ENCODE data around the gene CLEC1A. TPM values are rescaled to one million over a fixed set of nuclear protein-coding genes. Genes with fewer than 3 reads are reported as not detected.
"Not testable (repeated sequence)": the region's sequence is repeated elsewhere in the genome, so short reads cannot be mapped to it uniquely, and the experiment has no call there.

Gene CLEC1A
- total and polyA plus RNA-seq, 2 experiments from 2014 or later, result not detected

GRCh38 chr12:10027311-10027710, 71.5 kb downstream of the CLEC1A start:
- Histone ChIP-seq H4K20me1 (ENCODE audit: insufficient read depth) (no peaks in the 10 kb centered on the region), H3K27ac (peak overlapping the region; percentile 87), H3K79me2 (ENCODE audit: insufficient read depth) (no peaks in the 10 kb centered on the region), H3K4me2 (ENCODE audit: unreplicated experiment) (peak overlapping the region; percentile 51), H2AFZ (peak overlapping the region; percentile 78), H3K27me3 (replicated peaks; ENCODE audit: insufficient read depth) (no peaks in the 10 kb centered on the region), H3K9ac (peak overlapping the region; percentile 64), H3K4me1 (ENCODE audit: insufficient read depth) (peaks cover 23% of the 10 kb centered on the region), H3K9me3 (ENCODE audit: low read depth) (no peaks in the 10 kb centered on the region), H3F3A (ENCODE audit: insufficient read depth) (peaks cover 13% of the 10 kb centered on the region), H3K36me3 (ENCODE audit: low read depth) (no peaks in the 10 kb centered on the region), H3K4me3 (no peak overlapping the region), H3K9me2 (ENCODE audit: insufficient read depth) (no peaks in the 10 kb centered on the region)
- in situ Hi-C loops (cut with MboI), result no loop called here
- TF ChIP-seq EZH2phosphoT487 (IDR thresholded peaks at IDR 0.05; ENCODE audit: insufficient read depth, low read depth) (no peak), EZH2 (IDR thresholded peaks at IDR 0.05; ENCODE audit: insufficient read depth, poor library complexity, severe bottlenecking) (no peak)
- WGBS, 2 experiments (ENCODE audit: low coverage in 1 of 2, low lambda C conversion rate in 2 of 2, missing lambda C conversion rate in 2 of 2), result 57 to 74% methylated on average over 3 of the region's 3 CpGs
- peak; percentile 52 for DNase-seq

GRCh38 chr12:10026666-10027065, 72.1 kb downstream of the CLEC1A start:
- H3K9me2 ChIP-seq (ENCODE audit: insufficient read depth); DNase-seq; H3K36me3 ChIP-seq (ENCODE audit: low read depth); H3K9me3 ChIP-seq (ENCODE audit: low read depth); in situ Hi-C loops (cut with MboI); H4K20me1 ChIP-seq (ENCODE audit: insufficient read depth); H3K9ac ChIP-seq; H3F3A ChIP-seq (ENCODE audit: insufficient read depth); H3K79me2 ChIP-seq (ENCODE audit: insufficient read depth); H3K27me3 ChIP-seq (replicated peaks; ENCODE audit: insufficient read depth); H3K4me3 ChIP-seq: not testable (repeated sequence)
- H2AFZ ChIP-seq, result 0 out of 2 replicates have a peak overlapping the region, but pooled peaks have one; percentile 78
- peaks cover 23% of the 10 kb centered on the region for H3K4me1 ChIP-seq (ENCODE audit: insufficient read depth)
- WGBS, 2 experiments (ENCODE audit: low coverage in 1 of 2, low lambda C conversion rate in 2 of 2, missing lambda C conversion rate in 2 of 2), result 71 to 78% methylated on average over 4 of the region's 4 CpGs
- peak overlapping the region; percentile 51 for H3K4me2 ChIP-seq (ENCODE audit: unreplicated experiment)
- H3K27ac ChIP-seq, result peak overlapping the region; percentile 87

- Histone ChIP-seq H3K27ac (no peak overlapping the region), H3K9me3 (ENCODE audit: low read depth) (no peaks in the 10 kb centered on the region), H3K4me3 (no peak overlapping the region), H3K36me3 (ENCODE audit: low read depth) (no peaks in the 10 kb centered on the region), H3F3A (ENCODE audit: insufficient read depth) (no peaks in the 10 kb centered on the region; the same call in 1 of the 2 replicates), H3K9ac (no peak overlapping the region), H3K79me2 (ENCODE audit: insufficient read depth) (no peaks in the 10 kb centered on the region), H3K9me2 (ENCODE audit: insufficient read depth) (no peaks in the 10 kb centered on the region), H2AFZ (no peak overlapping the region), H3K27me3 (replicated peaks; ENCODE audit: insufficient read depth) (no peaks in the 10 kb centered on the region), H3K4me1 (ENCODE audit: insufficient read depth) (peaks cover 13% of the 10 kb centered on the region), H3K4me2 (ENCODE audit: unreplicated experiment) (no peak overlapping the region), H4K20me1 (ENCODE audit: insufficient read depth) (no peaks in the 10 kb centered on the region)
- TF ChIP-seq EZH2 (IDR thresholded peaks at IDR 0.05; ENCODE audit: insufficient read depth, poor library complexity, severe bottlenecking), result no peak
- TF ChIP-seq EZH2phosphoT487 (IDR thresholded peaks at IDR 0.05; ENCODE audit: insufficient read depth, low read depth), result no peak
- 81 to 84% methylated on average over 3 of the region's 3 CpGs for WGBS, 2 experiments (ENCODE audit: low coverage in 1 of 2, low lambda C conversion rate in 2 of 2, missing lambda C conversion rate in 2 of 2)
- in situ Hi-C loops (cut with MboI), result no loop called here
- no peak for DNase-seq
These were observed 73.5 kb downstream of the CLEC1A start for GRCh38 chr12:10025236-10025635.

DNA sequence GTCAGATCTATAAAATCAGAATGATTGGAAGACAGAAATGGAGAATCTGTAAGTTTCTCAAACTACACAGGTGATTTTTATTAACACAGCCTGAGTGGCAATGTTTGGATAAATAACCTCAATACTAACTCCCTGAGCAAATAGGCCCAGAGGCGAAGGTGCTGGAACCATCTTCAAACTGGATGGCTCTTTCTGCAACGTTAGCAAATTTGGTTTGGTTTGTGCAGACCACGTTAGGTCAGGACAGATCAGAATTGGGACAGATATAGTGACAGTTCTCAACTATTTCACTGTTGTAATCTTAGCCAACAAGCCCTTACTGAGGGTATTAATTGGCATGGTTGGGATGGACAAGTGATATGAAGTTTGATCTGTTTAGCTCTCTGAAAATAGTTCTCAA, 77.4 kb downstream of the CLEC1A start:
- Histone ChIP-seq H3K36me3 (ENCODE audit: low read depth) (no peaks in the 10 kb centered on the region), H3F3A (ENCODE audit: insufficient read depth) (no peaks in the 10 kb centered on the region), H3K9ac (no peak overlapping the region), H3K27me3 (replicated peaks; ENCODE audit: insufficient read depth) (no peaks in the 10 kb centered on the region), H3K9me2 (ENCODE audit: insufficient read depth) (no peaks in the 10 kb centered on the region), H3K9me3 (ENCODE audit: low read depth) (no peaks in the 10 kb centered on the region), H3K27ac (no peak overlapping the region), H3K4me2 (ENCODE audit: unreplicated experiment) (no peak overlapping the region), H3K4me1 (ENCODE audit: insufficient read depth) (peaks cover 9% of the 10 kb centered on the region), H3K79me2 (ENCODE audit: insufficient read depth) (no peaks in the 10 kb centered on the region), H2AFZ (no peak overlapping the region), H4K20me1 (ENCODE audit: insufficient read depth) (no peaks in the 10 kb centered on the region), H3K4me3 (no peak overlapping the region)
- TF ChIP-seq EZH2phosphoT487 (IDR thresholded peaks at IDR 0.05; ENCODE audit: insufficient read depth, low read depth) (no peak), EZH2 (IDR thresholded peaks at IDR 0.05; ENCODE audit: insufficient read depth, poor library complexity, severe bottlenecking) (no peak)
- whole genome bisulfite sequencing, 2 experiments (ENCODE audit: low coverage in 1 of 2, low lambda C conversion rate in 2 of 2, missing lambda C conversion rate in 2 of 2), result 43 to 49% methylated on average over 3 of the region's 3 CpGs
- no peak for DNase-seq
- in situ Hi-C loops (cut with MboI), result no loop called here

Other genes with a start within 250 kb of the CLEC1A start
- 6.2 and 7.2 TPM in 2 replicates for gene CLEC2B, start 229.6 kb downstream of the CLEC1A start, total RNA-seq (2014; rRNA removed; shearing (Covaris generic))
- 11.7 and 12.2 TPM in 2 replicates for gene CLEC2B, start 229.6 kb downstream of the CLEC1A start, polyA plus RNA-seq (2016; fragmentation: Nextera tagmentation; extraction: Ambion mirVana)
- not detected in 2 replicates for gene KLRF2, start 217.5 kb downstream of the CLEC1A start, total RNA-seq (2014; rRNA removed; shearing (Covaris generic))
- gene KLRF2, start 217.5 kb downstream of the CLEC1A start, polyA plus RNA-seq (2016; fragmentation: Nextera tagmentation; extraction: Ambion mirVana), result not detected in 2 replicates
- gene CLEC2A, start 166.6 kb downstream of the CLEC1A start, total RNA-seq (2014; rRNA removed; shearing (Covaris generic)), result not detected in 2 replicates
- not detected in 2 replicates for gene CLEC2A, start 166.6 kb downstream of the CLEC1A start, polyA plus RNA-seq (2016; fragmentation: Nextera tagmentation; extraction: Ambion mirVana)
- gene CLEC12A, start 127.6 kb downstream of the CLEC1A start, total RNA-seq (2014; rRNA removed; shearing (Covaris generic)), result not detected in 2 replicates
- not detected in 2 replicates for gene CLEC12A, start 127.6 kb downstream of the CLEC1A start, polyA plus RNA-seq (2016; fragmentation: Nextera tagmentation; extraction: Ambion mirVana)
- gene CLEC1B, start 99.9 kb downstream of the CLEC1A start, total RNA-seq (2014; rRNA removed; shearing (Covaris generic)), result not detected in 2 replicates
- gene CLEC1B, start 99.9 kb downstream of the CLEC1A start, polyA plus RNA-seq (2016; fragmentation: Nextera tagmentation; extraction: Ambion mirVana), result not detected in 2 replicates
- gene CLEC12B, start 88.4 kb downstream of the CLEC1A start, total RNA-seq (2014; rRNA removed; shearing (Covaris generic)), result not detected in 2 replicates
- not detected in 2 replicates for gene CLEC12B, start 88.4 kb downstream of the CLEC1A start, polyA plus RNA-seq (2016; fragmentation: Nextera tagmentation; extraction: Ambion mirVana)
- not detected in 2 replicates for gene CLEC9A, start 68.3 kb downstream of the CLEC1A start, total RNA-seq (2014; rRNA removed; shearing (Covaris generic))
- not detected in 2 replicates for gene CLEC9A, start 68.3 kb downstream of the CLEC1A start, polyA plus RNA-seq (2016; fragmentation: Nextera tagmentation; extraction: Ambion mirVana)
- gene CLEC7A, start 31.2 kb upstream of the CLEC1A start, total RNA-seq (2014; rRNA removed; shearing (Covaris generic)), result not detected in 2 replicates
- not detected in 2 replicates for gene CLEC7A, start 31.2 kb upstream of the CLEC1A start, polyA plus RNA-seq (2016; fragmentation: Nextera tagmentation; extraction: Ambion mirVana)
- 6.3 and 6.8 TPM in 2 replicates for gene OLR1, start 73.1 kb upstream of the CLEC1A start, total RNA-seq (2014; rRNA removed; shearing (Covaris generic))
- gene OLR1, start 73.1 kb upstream of the CLEC1A start, polyA plus RNA-seq (2016; fragmentation: Nextera tagmentation; extraction: Ambion mirVana), result 4.4 and 4.6 TPM in 2 replicates
- gene TMEM52B, start 80.0 kb upstream of the CLEC1A start, total RNA-seq (2014; rRNA removed; shearing (Covaris generic)), result 6.7 TPM in 1 of 2 replicates, not detected in the other
- 0.25 and 0.98 TPM in 2 replicates for gene TMEM52B, start 80.0 kb upstream of the CLEC1A start, polyA plus RNA-seq (2016; fragmentation: Nextera tagmentation; extraction: Ambion mirVana)
- 98.6 and 127 TPM in 2 replicates for gene GABARAPL1, start 113.9 kb upstream of the CLEC1A start, total RNA-seq (2014; rRNA removed; shearing (Covaris generic))
- 94.9 and 97.4 TPM in 2 replicates for gene GABARAPL1, start 113.9 kb upstream of the CLEC1A start, polyA plus RNA-seq (2016; fragmentation: Nextera tagmentation; extraction: Ambion mirVana)
- gene KLRD1, start 208.9 kb upstream of the CLEC1A start, total RNA-seq (2014; rRNA removed; shearing (Covaris generic)), result 0.11 and 0.13 TPM in 2 replicates
- gene KLRD1, start 208.9 kb upstream of the CLEC1A start, polyA plus RNA-seq (2016; fragmentation: Nextera tagmentation; extraction: Ambion mirVana), result 0.01 and 0.25 TPM in 2 replicates

Measured in GM23248 (cell line).